ENCODE data around the gene TMEM115. TPM values are rescaled to one million over a fixed set of nuclear protein-coding genes. Genes with fewer than 3 reads are reported as not detected.
A peak's percentile ranks its signal among the peaks of the same experiment; 100 is the strongest.

Gene TMEM115
- total RNA-seq, 2 donors from 2014 or later = 37.1 to 47.4 TPM

DNA sequence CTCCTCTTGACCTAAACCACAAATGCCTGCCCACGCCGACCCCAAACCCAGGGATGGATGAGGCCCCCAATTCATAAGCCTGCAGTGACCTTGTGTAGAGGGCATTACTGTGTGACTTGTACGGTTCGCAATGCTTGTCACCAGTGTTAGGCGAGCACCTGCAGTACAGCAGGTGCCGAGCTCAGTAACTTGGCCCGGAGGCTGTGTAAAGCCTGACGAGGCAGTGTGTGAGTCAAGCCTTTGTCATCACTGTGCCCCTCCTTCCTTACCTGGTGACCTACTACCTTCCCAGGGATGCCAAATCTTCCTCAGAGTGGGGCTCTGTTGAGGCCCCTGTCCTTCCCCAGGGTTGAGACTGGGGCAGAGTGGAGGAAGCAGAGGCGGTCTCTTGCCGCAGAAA is 37.2 kb upstream of the TMEM115 start:
- TF ChIP-seq, protein P1, sequence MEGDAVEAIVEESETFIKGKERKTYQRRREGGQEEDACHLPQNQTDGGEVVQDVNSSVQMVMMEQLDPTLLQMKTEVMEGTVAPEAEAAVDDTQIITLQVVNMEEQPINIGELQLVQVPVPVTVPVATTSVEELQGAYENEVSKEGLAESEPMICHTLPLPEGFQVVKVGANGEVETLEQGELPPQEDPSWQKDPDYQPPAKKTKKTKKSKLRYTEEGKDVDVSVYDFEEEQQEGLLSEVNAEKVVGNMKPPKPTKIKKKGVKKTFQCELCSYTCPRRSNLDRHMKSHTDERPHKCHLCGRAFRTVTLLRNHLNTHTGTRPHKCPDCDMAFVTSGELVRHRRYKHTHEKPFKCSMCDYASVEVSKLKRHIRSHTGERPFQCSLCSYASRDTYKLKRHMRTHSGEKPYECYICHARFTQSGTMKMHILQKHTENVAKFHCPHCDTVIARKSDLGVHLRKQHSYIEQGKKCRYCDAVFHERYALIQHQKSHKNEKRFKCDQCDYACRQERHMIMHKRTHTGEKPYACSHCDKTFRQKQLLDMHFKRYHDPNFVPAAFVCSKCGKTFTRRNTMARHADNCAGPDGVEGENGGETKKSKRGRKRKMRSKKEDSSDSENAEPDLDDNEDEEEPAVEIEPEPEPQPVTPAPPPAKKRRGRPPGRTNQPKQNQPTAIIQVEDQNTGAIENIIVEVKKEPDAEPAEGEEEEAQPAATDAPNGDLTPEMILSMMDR (IDR thresholded peaks at IDR 0.05) = no peak
- Histone ChIP-seq H3K9me3 (no peaks in the 10 kb centered on the region), H3K27ac (no peak overlapping the region), H3K4me1 (peaks cover 0 to 15% of the 10 kb centered on the region in 2 donors), H3K4me3 (no peak overlapping the region), H3K36me3 (no peaks in the 10 kb centered on the region), H3K27me3 (no peaks in the 10 kb centered on the region)
- DNase-seq (ENCODE audit: low spot score) = no peak

DNA sequence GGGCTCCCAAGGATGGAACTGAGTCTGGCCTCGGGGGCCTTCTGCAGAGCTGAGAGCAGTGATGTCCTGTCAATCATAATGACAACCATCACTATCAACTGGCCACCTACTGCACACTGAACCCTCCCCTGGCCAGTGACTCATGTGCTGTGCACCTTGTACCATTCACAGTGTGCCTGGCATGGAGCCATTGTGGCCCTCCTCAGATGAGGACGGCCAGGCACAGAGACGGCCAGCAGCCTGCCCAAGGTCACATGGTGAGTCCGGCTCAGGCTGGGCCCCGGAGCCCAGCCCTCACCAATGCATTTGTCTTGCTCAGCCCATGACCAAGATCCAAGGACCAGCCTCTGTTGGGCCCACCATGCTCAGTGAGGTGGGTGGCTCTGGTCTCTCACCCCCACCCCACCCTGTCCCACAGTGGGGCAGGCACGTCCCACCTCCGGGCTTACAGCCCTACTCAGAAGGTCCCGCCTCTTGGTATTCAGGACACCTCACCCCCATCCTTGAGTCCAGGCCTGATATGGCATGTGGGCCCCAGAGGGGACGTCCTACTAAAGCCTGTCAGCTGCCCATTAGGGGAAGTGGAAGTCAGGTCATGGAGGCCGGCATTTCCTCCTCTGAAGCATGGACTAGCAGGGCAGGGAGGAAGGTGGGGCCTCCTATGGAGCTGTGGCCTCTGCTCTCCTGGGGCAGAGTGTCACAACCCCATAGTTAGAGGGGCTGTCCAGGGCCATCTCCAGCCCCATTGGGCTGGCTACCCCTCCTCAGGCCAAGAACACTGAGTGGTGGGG is 35.9 kb upstream of the TMEM115 start:
- TF ChIP-seq, protein P1 (IDR thresholded peaks at IDR 0.05) = no peak
- H3K4me1 ChIP-seq = peaks cover 0 to 27% of the 10 kb centered on the region in 2 donors
- H3K36me3 ChIP-seq = no peaks in the 10 kb centered on the region
- DNase-seq (ENCODE audit: low spot score) = no peak
- H3K9me3 ChIP-seq = no peaks in the 10 kb centered on the region
- H3K4me3 ChIP-seq = no peak overlapping the region
- no peak overlapping the region for H3K27ac ChIP-seq
- no peaks in the 10 kb centered on the region for H3K27me3 ChIP-seq

DNA sequence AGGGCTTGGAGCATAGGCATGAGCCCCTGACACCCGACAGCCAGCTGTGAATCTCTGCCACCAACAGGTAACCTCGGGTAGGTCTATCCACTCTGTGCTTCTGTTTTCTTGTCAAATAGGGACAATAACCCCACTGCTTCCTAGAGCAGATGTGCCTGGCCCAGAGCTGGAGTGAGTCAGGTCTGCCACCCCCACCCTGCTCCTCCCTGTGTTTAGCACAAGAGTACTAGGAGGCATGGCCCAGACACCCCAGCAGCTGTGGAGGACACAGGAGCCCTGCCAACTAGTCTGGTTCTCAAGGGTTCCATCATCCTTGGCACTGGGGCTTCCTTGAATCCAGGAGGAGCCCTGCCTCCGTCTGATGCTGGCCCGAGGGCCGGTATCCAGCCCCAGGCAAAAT is 33.7 kb upstream of the TMEM115 start:
- Histone ChIP-seq H3K36me3 (no peaks in the 10 kb centered on the region), H3K4me3 (no peak overlapping the region), H3K4me1 (peaks cover 0 to 28% of the 10 kb centered on the region in 2 donors), H3K27me3 (no peaks in the 10 kb centered on the region), H3K27ac (peak overlapping the region in 1 of 2 donors; percentile 16), H3K9me3 (no peaks in the 10 kb centered on the region)
- TF ChIP-seq, protein P1 (IDR thresholded peaks at IDR 0.05) = no peak
- no peak for DNase-seq (ENCODE audit: low spot score)

DNA sequence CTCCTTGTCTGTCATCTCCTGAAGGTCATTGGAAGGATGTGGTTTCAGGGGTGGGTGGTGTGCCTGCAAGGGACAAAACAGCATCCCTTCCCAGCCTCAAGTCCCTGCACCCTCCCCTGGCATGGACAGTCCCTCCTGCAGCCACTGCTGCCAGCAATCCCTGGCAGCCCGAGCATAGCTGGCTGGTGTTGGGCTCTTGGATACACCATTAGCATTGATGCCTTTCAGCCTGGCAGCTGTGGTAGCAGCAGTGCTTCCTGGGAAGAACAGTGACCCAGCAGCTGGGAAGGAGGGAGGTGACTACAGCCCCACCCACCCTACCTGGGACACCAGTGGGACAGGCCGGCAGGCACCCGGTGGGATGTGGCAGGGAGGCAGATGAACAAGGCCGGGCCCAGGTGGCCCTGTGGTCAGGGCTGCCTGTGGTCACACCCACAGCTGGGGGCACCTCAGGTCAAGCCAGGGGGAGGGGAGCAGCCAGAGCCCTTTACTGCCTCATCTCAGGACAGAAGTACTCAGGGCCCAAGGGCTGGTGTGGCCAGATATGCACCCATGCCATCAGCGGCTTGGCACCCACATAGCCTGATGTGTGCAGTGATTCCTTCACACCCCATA is 32.9 kb upstream of the TMEM115 start:
- peak overlapping the region in 1 of 2 donors; percentile 16 for H3K27ac ChIP-seq
- TF ChIP-seq, protein P1 (IDR thresholded peaks at IDR 0.05) = no peak

DNA sequence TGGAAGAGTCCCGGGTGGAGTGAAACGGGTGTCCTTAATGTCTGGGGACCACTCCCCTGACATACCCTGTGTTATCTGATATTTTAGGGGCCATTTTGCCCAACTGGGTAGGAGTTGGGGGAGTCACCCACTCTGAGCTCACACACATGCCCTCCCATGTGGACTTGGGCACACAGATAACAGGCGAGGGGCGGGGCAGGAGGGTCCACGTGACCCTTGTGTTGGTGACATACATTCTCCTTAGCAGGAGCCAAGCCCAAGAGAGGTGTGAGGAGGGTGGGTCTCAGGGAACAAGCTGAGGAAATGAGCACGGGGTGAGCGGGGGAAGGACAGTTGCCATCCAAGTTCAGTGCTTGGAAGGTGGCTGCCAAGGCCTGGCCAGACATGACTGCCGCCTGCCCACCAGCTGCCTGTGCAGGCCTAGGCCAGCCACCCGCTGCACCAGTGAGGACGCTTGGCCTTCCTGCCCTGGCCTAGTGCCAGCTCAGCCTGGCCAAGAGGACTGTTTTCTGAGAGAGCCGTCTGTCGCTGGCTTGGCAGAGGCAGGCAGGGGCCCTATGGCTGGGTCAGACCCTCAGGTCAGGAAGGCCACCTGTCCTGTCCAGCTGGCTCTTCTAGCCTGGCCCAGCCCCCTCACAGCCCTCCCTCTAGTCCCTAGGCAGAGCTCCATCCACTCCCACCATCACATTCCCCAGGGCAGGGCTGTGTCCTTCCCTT is 31.3 kb upstream of the TMEM115 start:
- DNase-seq (ENCODE audit: low spot score) = no peak
- Histone ChIP-seq H3K27ac (peak overlapping the region; percentile 51 to 73), H3K36me3 (no peaks in the 10 kb centered on the region), H3K9me3 (no peaks in the 10 kb centered on the region), H3K4me1 (peaks cover 0 to 28% of the 10 kb centered on the region in 2 donors), H3K4me3 (no peak overlapping the region), H3K27me3 (no peaks in the 10 kb centered on the region)
- TF ChIP-seq, protein P1 (IDR thresholded peaks at IDR 0.05) = no peak

More for the DNA sequence above, 32.9 kb upstream of the TMEM115 start:
- Histone ChIP-seq H3K4me3 (no peak overlapping the region), H3K4me1 (peaks cover 0 to 28% of the 10 kb centered on the region in 2 donors), H3K9me3 (no peaks in the 10 kb centered on the region), H3K27me3 (no peaks in the 10 kb centered on the region), H3K36me3 (no peaks in the 10 kb centered on the region)
- no peak for DNase-seq (ENCODE audit: low spot score)

Data from right atrium auricular region (tissue), 2 donors.